H1 (cell line): ENCODE results near the gene PRR12. TPM values are rescaled to one million over a fixed set of nuclear protein-coding genes. Genes with fewer than 3 reads are reported as not detected.

Experiments used
- CTCF ChIA-PET: fragments of 300-600 bp; sonication (Branson Sonifier 250); formaldehyde crosslinking; loops from one replicate; lab custom pipeline; 2021; ENCODE audit not compliant: partially characterized antibody; lab: Charles Lee
- POLR2A ChIA-PET: fragments of 300-600 bp; sonication (Branson Sonifier 250); formaldehyde crosslinking; loops from one replicate; lab custom pipeline; 2021; ENCODE audit warnings: inconsistent platforms; ENCODE audit not compliant: partially characterized antibody; lab: Charles Lee
- DNase-seq, 2 experiments: peaks; one replicate each; pipeline versions ENCODE4 v3.0.0 to v3.0.0-alpha.2; 2010 to 2022; ENCODE audit warnings: low spot score in 2 of 2, low read depth in 1 of 2, mixed read lengths in 1 of 2
- FAIRE-seq: peaks from 2 replicates; lab custom pipeline; 2011; peaks lifted over from hg19 to GRCh38; lab: Jason Lieb, UNC
- H2AFZ ChIP-seq: 2 replicates; pipeline ENCODE4 v1.8.1; 2012; ENCODE audit warnings: low read length, inconsistent platforms
- H2AK5ac ChIP-seq: 2 replicates; pipeline ENCODE4 v1.6.1; 2013; ENCODE audit warnings: low read depth, low read length
- H2BK120ac ChIP-seq: replicated peaks from 2 replicates; pipeline ENCODE3; 2013; ENCODE audit warnings: low read depth, low read length, inconsistent platforms
- H2BK12ac ChIP-seq: 2 replicates; pipeline ENCODE4 v1.6.1; 2013; ENCODE audit warnings: low read depth, low read length
- H2BK15ac ChIP-seq: 2 replicates; pipeline ENCODE4 v1.6.1; 2013; ENCODE audit warnings: low read length
- H2BK20ac ChIP-seq: 2 replicates; pipeline ENCODE4 v1.6.1; 2013; ENCODE audit warnings: low read length
- H2BK5ac ChIP-seq: 2 replicates; pipeline ENCODE4 v1.6.1; 2013; ENCODE audit warnings: low read depth, low read length
- H3K14ac ChIP-seq: 2 replicates; pipeline ENCODE4 v1.6.1; 2013; ENCODE audit warnings: inconsistent platforms; ENCODE audit not compliant: insufficient read length
- H3K18ac ChIP-seq: 2 replicates; pipeline ENCODE4 v1.6.1; 2013; ENCODE audit warnings: low read length; ENCODE audit errors: extremely low read depth
- H3K23ac ChIP-seq: 2 replicates; pipeline ENCODE4 v1.6.1; 2013; ENCODE audit warnings: inconsistent platforms; ENCODE audit not compliant: insufficient read length
- H3K23me2 ChIP-seq: 2 replicates; pipeline ENCODE4 v1.6.1; 2013; ENCODE audit warnings: low read depth, low read length
- H3K27ac ChIP-seq: 2 replicates; pipeline ENCODE4 v1.6.1; 2011; ENCODE audit warnings: low read depth, low read length, inconsistent platforms
- H3K27me3 ChIP-seq, 4 experiments: replicated peaks in 1 of 4; 1 replicate in 1 of 4; 2 replicates in 3 of 4; pipeline versions ENCODE4 v1.6.1 to v1.8.1; 2011 to 2013; ENCODE audit warnings: low read length in 3 of 4, mild to moderate bottlenecking in 3 of 4, inconsistent platforms in 2 of 4, mixed read lengths in 2 of 4, moderate library complexity in 1 of 4; ENCODE audit not compliant: control insufficient read depth in 3 of 4, insufficient read depth in 3 of 4; ENCODE audit errors: extremely low read depth in 1 of 4
- H3K36me3 ChIP-seq, 4 experiments: 2 replicates each; pipeline versions ENCODE4 v1.6.1 to v1.8.1; 2011 to 2013; ENCODE audit warnings: mild to moderate bottlenecking in 4 of 4, low read length in 3 of 4, moderate library complexity in 2 of 4, control low read depth in 1 of 4, inconsistent platforms in 1 of 4; ENCODE audit not compliant: insufficient read depth in 4 of 4, control insufficient read depth in 2 of 4
- H3K4ac ChIP-seq: replicated peaks from 2 replicates; pipeline ENCODE3; 2013; ENCODE audit warnings: low read length, low read depth, mixed read lengths, inconsistent platforms; ENCODE audit not compliant: insufficient read length
- H3K4me1 ChIP-seq, 4 experiments: replicated peaks in 1 of 4; 1 replicate in 1 of 4; 2 replicates in 3 of 4; pipeline versions ENCODE4 v1.6.1 to v1.8.1; 2011 to 2013; ENCODE audit warnings: low read length in 3 of 4, inconsistent platforms in 2 of 4, mixed read lengths in 1 of 4; ENCODE audit not compliant: insufficient read depth in 4 of 4, control insufficient read depth in 3 of 4
- H3K4me2 ChIP-seq, 2 experiments: 2 replicates each; pipeline versions ENCODE4 v1.6.1 to v1.8.1; 2011 to 2013; ENCODE audit warnings: low read depth in 2 of 2, low read length in 2 of 2, control low read depth in 1 of 2, inconsistent platforms in 1 of 2, mild to moderate bottlenecking in 1 of 2; ENCODE audit not compliant: insufficient read depth in 1 of 2
- H3K4me3 ChIP-seq, 4 experiments: fragments of 200-600, 300-600 bp in 1 of 4; sonication (generic), shearing (Covaris generic), sonication (Bioruptor Twin) in 1 of 4; 2 replicates each; pipeline versions ENCODE4 v1.5.1 to v1.8.1; 2011 to 2016; ENCODE audit warnings: low read length in 4 of 4, low read depth in 3 of 4, control low read depth in 2 of 4, inconsistent platforms in 2 of 4, mild to moderate bottlenecking in 2 of 4, mixed read lengths in 1 of 4, moderate library complexity in 1 of 4; ENCODE audit not compliant: insufficient read depth in 2 of 4; ENCODE audit errors: extremely low read depth in 1 of 4
- H3K56ac ChIP-seq: replicated peaks from 2 replicates; pipeline ENCODE3; 2013; ENCODE audit warnings: low read depth, mild to moderate bottlenecking, mixed read lengths, low read length, inconsistent platforms; ENCODE audit not compliant: insufficient read length
- H3K79me1 ChIP-seq: 2 replicates; pipeline ENCODE4 v1.6.1; 2013; ENCODE audit warnings: low read depth, low read length, control low read depth
- H3K79me2 ChIP-seq, 2 experiments: 2 replicates each; pipeline versions ENCODE4 v1.6.1 to v1.8.1; 2012 to 2013; ENCODE audit warnings: low read length in 2 of 2, mild to moderate bottlenecking in 2 of 2, inconsistent platforms in 1 of 2; ENCODE audit not compliant: insufficient read depth in 2 of 2, control insufficient read depth in 1 of 2
- H3K9ac ChIP-seq, 4 experiments: replicated peaks in 1 of 4; 1 replicate in 1 of 4; 2 replicates in 3 of 4; pipeline versions ENCODE4 v1.6.1 to v1.8.1; 2011 to 2013; ENCODE audit warnings: low read depth in 3 of 4, low read length in 3 of 4, control low read depth in 2 of 4, mild to moderate bottlenecking in 2 of 4, moderate library complexity in 2 of 4, inconsistent platforms in 1 of 4; ENCODE audit errors: extremely low read depth in 1 of 4
- H3K9me3 ChIP-seq, 2 experiments: 2 replicates each; pipeline versions ENCODE4 v1.6.1 to v1.8.1; 2012 to 2013; ENCODE audit warnings: mild to moderate bottlenecking in 2 of 2, moderate library complexity in 2 of 2, control low read depth in 1 of 2, inconsistent platforms in 1 of 2, low read depth in 1 of 2, low read length in 1 of 2, mixed read lengths in 1 of 2; ENCODE audit not compliant: insufficient read depth in 2 of 2
- H4K20me1 ChIP-seq, 2 experiments: replicated peaks in 1 of 2; 2 replicates each; pipeline versions ENCODE3 to v1.8.1; 2011 to 2013; ENCODE audit warnings: inconsistent platforms in 2 of 2, low read length in 2 of 2, mild to moderate bottlenecking in 1 of 2; ENCODE audit not compliant: insufficient read depth in 2 of 2, control insufficient read depth in 1 of 2
- H4K5ac ChIP-seq: 2 replicates; pipeline ENCODE4 v1.6.1; 2013; ENCODE audit warnings: low read length, low read depth, mixed read lengths, inconsistent platforms; ENCODE audit not compliant: insufficient read length
- H4K8ac ChIP-seq: 2 replicates; pipeline ENCODE4 v1.8.0; 2013; ENCODE audit warnings: mild to moderate bottlenecking, moderate library complexity, low read length, inconsistent platforms; ENCODE audit not compliant: insufficient read depth; ENCODE audit errors: extremely low read depth
- H4K91ac ChIP-seq: replicated peaks from 2 replicates; pipeline ENCODE3; 2013; ENCODE audit warnings: low read length, mixed read lengths, inconsistent platforms; ENCODE audit not compliant: insufficient read length
- ATF2 ChIP-seq: IDR thresholded peaks from 2 replicates; pipeline ENCODE4 v1.6.1; 2012; ENCODE audit warnings: low read length, inconsistent platforms
- CEBPB ChIP-seq: IDR thresholded peaks from 2 replicates; pipeline ENCODE4 v1.6.1; 2012; ENCODE audit warnings: low read depth, low read length
- E2F6 ChIP-seq: IDR thresholded peaks from 2 replicates; pipeline ENCODE4 v1.6.1; 2012; ENCODE audit warnings: inconsistent platforms
- POLR2A ChIP-seq, 2 experiments: IDR thresholded peaks; 1 replicate in 1 of 2; 2 replicates in 1 of 2; pipeline ENCODE4 v1.6.1; 2011; ENCODE audit warnings: low read depth in 2 of 2, low read length in 2 of 2, mild to moderate bottlenecking in 2 of 2; ENCODE audit errors: control extremely low read depth in 1 of 2
- SP1 ChIP-seq: IDR thresholded peaks from 2 replicates; pipeline ENCODE4 v1.6.1; 2011; ENCODE audit warnings: low read depth, low read length
- TCF12 ChIP-seq: IDR thresholded peaks from 2 replicates; pipeline ENCODE4 v1.6.1; 2011; ENCODE audit warnings: low read depth, mild to moderate bottlenecking, low read length
- WGBS, 2 experiments: shearing (Covaris generic) in 1 of 2; methylation state at CpG; one replicate each; pipeline versions ENCODE4 v1.1.6 to v1.1.7; 2013 to 2015; ENCODE audit warnings: low lambda C conversion rate in 2 of 2, mixed read lengths in 2 of 2, inconsistent platforms in 1 of 2, low coverage in 1 of 2, missing lambda C conversion rate in 1 of 2; ENCODE audit not compliant: insufficient replicate concordance in 2 of 2, insufficient coverage in 1 of 2, insufficient read length in 1 of 2; ENCODE audit errors: extremely low coverage in 1 of 2, missing lambda C conversion rate in 1 of 2; 5-methylcytosine and 5-hydroxymethylcytosine counted together
- polyA plus RNA-seq, 7 experiments: library from polyadenylated mRNA; depleted of rRNA in 3 of 7; stranded (reverse) in 5 of 7; unstranded in 2 of 7; fragments of >200 nt in 5 of 7; fragments of 200-250 nt in 2 of 7; gene quantifications; 1 replicate in 5 of 7; 2 replicates in 1 of 7; 4 replicates in 1 of 7; pipeline versions ENCODE4 v1.2.1 to v1.2.3, GENCODE V29; 2011 to 2013; ENCODE audit warnings: missing spikeins in 2 of 7, mixed read lengths in 2 of 7
- total RNA-seq: library from RNA; stranded (reverse); fragmentation: NEBNext Ultra II Directional; extraction: Animal tissue kit (Norgen Biotek cat#: 25700); gene quantifications from 2 replicates; pipeline ENCODE4 v1.2.1, GENCODE V29; 2021

PRR12 gene
- total and polyA plus RNA-seq, 2 of the 8 experiments (the other 6 are each of a cell fraction or from before 2014, with no cell fraction given), result 2.5 to 59.4 TPM

- no peak for TF ChIP-seq TCF12
- no peak for TF ChIP-seq ATF2
- peak; percentile 21 to 39; a peak in 2 of 3 replicates for TF ChIP-seq POLR2A (IDR thresholded peaks at IDR 0.05; ENCODE audit: control extremely low read depth in 1 of 2, low read depth in 2 of 2, low read length in 2 of 2)
- TF ChIP-seq E2F6, result no peak
- TF ChIP-seq SP1, result no peak
- no peak for TF ChIP-seq CEBPB
- TF ChIP-seq, all 59 proteins: peak for 1
- Histone ChIP-seq H4K5ac (no peak overlapping the region), H3K23me2 (peaks cover 11% of the 10 kb centered on the region), H3K23ac (no peak overlapping the region), H3K18ac (no peak overlapping the region), H3K14ac (no peak overlapping the region), H2BK120ac (no peak overlapping the region), H3K4me3 (no peak overlapping the region), H3K27me3 (no peaks in the 10 kb centered on the region), H2BK5ac (no peak overlapping the region), H2BK15ac (no peak overlapping the region), H2BK12ac (no peak overlapping the region), H3K4ac (no peak overlapping the region), H4K8ac (no peak overlapping the region), H2BK20ac (no peak overlapping the region), H2AK5ac (no peak overlapping the region), H3K4me2 (no peak overlapping the region), H3K36me3 (peaks cover 18 to 59% (median 47%) of the 10 kb centered on the region in 4 experiments; a peak in 7 of 8 replicates), H3K79me2 (peaks cover 0 to 13% of the 10 kb centered on the region in 2 experiments; a peak in 2 of 4 replicates), H2AFZ (no peak overlapping the region), H3K79me1 (peaks cover 5% of the 10 kb centered on the region; the same call in 1 of the 2 replicates), H4K91ac (no peak overlapping the region), H3K27ac (no peak overlapping the region), H3K9ac (no peak overlapping the region), H3K9me3 (peaks cover 9 to 11% of the 10 kb centered on the region in 2 experiments), H3K56ac (no peak overlapping the region), H3K4me1 (peaks cover 0 to 18% (median 6%) of the 10 kb centered on the region in 4 experiments; a peak in 4 of 7 replicates), H4K20me1 (peaks cover 13 to 20% of the 10 kb centered on the region in 2 experiments)
- no peak for FAIRE-seq
- ChIA-PET POLR2A (interaction anchor here (2.2 to 18.0 kb wide), 3 partner anchors 14 to 48 kb away, joined by 4 to 275 read pairs (median 236); partner anchors contain the start of genes PRMT1, RRAS and SCAF1), CTCF (interaction anchor here (0.6 to 4.4 kb wide), 6 partner anchors 10 to 162 kb away, joined by 3 to 28 read pairs (median 4); no protein-coding TSS in a partner anchor)
- WGBS, 2 experiments, result 97% methylated on average over 10 of the region's 15 CpGs; no CpG with 5 or more reads in 1 of the 2 experiments
- no peak for DNase-seq
These were observed 69.5 kb downstream of the PRR12 start for GRCh38 chr19:49660338-49660961.
